GM21515 (cell line): ENCODE measurements around the gene SLK.

Experiments used
- ATAC-seq: cut with Tn5 transposase; IDR thresholded peaks from one replicate; pipeline ENCODE4 v1.9.1; 2021; ENCODE audit not compliant: unreplicated experiment

The SLK gene

GRCh38 chr10:103939522-103939921, 27.4 kb upstream of the SLK start:
- ATAC-seq, result no peak

GRCh38 chr10:103941801-103942200, 25.1 kb upstream of the SLK start:
- ATAC-seq, result no peak

- ATAC-seq, result no peak
Measured at GRCh38 chr10:103942866-103943265, 24.1 kb upstream of the SLK start.

DNA sequence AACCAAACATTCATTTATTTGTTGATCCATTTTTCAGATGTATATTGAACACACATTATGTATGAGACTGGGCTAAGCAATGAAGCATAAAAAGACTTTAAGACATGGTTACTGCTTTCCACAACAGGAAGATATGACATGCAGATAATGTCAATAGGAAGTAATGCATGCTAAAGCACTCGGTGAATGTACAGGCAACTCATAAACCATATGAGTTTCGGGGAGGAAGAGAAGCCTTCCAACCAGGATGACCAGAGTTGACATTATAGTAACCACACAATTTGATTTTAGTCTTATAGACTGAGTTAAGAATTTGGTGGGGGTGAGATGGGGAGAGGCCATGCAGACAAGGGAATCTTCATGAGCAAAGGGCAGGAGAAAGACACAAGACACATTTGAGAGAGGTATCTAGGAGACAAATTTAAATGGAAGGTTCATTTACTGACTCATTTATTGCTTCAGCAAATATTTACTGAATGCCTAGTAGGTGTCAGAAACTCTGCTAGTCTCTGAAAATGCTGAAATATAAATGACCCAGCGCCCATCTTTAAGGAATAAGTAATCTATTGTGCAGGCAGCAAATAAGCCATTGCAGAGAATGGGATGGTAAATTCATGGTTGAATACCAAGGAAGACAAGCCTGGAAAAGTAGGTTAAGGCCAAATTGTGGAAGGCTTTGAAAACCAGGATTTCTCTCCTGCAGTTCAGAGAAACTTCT, 19.0 kb upstream of the SLK start:
- ATAC-seq, result no peak

DNA sequence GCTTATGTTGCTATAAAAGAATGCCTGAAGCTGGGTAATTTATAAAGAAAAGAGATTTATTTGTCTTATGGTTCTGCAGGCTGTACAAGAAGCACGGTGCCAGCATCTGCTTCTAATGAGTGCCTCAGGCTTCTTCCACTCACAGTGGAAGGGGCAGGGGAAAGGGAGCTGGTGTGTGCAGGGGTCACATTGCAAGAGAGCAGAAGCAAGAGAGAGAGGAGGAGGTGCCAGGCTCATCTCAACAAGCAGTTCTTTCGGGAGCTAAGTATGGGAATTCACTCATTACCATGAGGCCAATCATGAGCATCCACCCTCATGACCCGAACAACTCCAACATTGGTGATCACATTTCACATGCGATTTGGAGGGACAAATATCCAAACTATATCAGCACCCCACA, 17.2 kb upstream of the SLK start:
- ATAC-seq, result no peak

GRCh38 chr10:103951183-103951582, 15.8 kb upstream of the SLK start:
- no peak for ATAC-seq

GRCh38 chr10:103951942-103952341, 15.0 kb upstream of the SLK start:
- ATAC-seq, result no peak

GRCh38 chr10:103954543-103954942, 12.4 kb upstream of the SLK start:
- no peak for ATAC-seq

GRCh38 chr10:103958996-103959395, 7.9 kb upstream of the SLK start:
- ATAC-seq, result no peak

- ATAC-seq, result no peak
Measured at GRCh38 chr10:103960103-103960502, 6.8 kb upstream of the SLK start.

- ATAC-seq, result peak; percentile 48
Measured at GRCh38 chr10:103967448-103968071, 620 bp downstream of the SLK start.

- ATAC-seq, result no peak
Measured at GRCh38 chr10:103968441-103969391, 1.8 kb downstream of the SLK start.

- ATAC-seq, result no peak
Measured at GRCh38 chr10:103969436-103969835, 2.5 kb downstream of the SLK start.

DNA sequence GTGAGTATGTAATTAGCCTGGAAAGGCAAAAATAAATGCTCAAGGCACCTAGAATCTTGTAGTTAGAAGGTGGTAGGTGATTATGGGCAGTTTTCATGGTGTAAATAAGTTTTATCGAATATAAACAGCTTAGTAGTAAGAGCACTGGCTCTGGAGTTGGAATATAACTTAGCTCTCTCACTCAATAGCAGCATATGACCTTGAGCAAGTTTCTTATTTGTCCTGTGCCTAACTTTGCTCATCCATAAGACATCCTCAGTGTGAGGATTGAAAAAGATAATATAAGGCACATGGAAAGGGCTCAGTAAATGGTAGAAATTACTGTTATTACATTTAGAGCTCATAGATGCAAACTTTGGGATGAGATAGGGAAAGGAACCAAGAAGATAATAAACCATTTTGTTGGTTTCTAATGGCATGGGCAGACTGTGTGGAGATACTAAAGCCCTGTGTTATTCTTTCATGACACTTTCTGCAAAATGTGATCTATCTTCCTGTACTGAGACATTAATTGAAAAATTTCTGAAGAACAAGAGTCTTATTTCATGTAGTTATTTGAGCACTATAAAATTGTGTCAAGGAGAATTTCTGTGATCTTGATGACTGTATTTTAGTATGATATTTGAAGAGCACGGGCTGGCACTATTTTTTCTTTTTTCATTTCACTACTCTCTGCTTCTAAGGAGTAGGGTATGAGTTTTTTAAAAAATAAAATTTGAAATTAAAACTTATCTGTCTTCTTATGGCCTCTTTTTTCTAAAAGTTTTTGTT, 3.1 kb downstream of the SLK start:
- ATAC-seq, result no peak

DNA sequence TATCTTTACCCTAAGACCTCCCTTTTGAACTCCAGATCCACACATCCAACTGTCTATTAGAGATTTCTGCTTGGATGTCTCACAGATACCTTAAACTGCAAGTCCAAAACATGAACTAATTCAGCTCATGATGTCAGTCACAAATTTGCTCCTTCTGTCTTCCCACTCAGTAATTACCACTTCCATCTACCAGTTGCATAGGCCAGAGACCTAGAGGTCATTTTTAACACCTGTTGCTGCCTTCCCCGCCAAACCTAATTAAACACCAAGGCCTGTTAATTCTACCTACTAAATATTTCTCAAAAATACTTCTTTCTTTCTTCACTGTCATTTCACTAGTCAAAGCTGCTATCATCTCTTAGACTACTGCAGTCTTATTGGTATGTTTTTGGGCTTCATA, 8.2 kb downstream of the SLK start:
- no peak for ATAC-seq

- no peak for ATAC-seq
Measured at GRCh38 chr10:103977204-103977603, 10.3 kb downstream of the SLK start.

DNA sequence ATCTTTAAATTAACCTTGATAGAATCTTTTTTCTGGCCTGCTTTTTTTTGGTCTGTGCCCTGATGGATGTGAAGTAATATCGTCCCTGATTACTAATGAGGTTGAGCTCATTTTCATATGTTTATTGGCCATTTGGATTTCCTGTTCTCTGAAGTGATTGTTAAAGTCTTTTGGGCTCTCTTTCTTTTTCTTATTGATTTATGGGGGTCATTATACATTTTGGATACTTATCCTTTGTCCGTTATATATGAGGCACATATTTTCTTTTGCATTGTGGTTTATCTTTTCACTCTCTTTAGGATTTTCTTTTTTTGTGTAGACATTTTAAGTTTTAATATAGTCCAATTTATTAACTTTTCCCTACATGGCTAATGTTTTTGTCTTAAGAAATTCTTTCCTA, 12.6 kb downstream of the SLK start:
- no peak for ATAC-seq

GRCh38 chr10:103980288-103980906, 13.5 kb downstream of the SLK start:
- ATAC-seq, result no peak

DNA sequence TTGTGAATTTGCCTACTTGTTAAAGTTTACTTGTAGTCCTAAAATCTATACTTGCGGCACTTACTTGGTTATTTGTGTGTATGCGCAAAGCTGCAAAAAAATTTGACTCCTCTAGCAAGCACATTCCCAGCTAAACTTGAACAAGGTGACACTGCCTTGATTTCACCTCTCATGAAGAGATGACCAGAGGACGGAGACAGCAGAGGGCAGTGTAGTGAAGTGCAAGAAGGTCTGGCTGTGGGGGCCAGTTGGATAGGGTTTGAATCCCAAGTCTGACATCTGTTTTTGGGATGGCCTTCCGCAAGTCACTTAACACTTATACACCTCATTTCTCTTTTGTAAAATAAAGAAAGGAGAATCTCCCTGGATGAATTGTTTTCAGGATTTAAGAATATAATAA, 15.7 kb downstream of the SLK start:
- ATAC-seq, result no peak

GRCh38 chr10:103983367-103983911, 16.5 kb downstream of the SLK start:
- peak; percentile 76 for ATAC-seq
